K562 (cell line): Measurements from ENCODE around the gene SLC17A2. TPM values are rescaled to one million over a fixed set of nuclear protein-coding genes. Genes with fewer than 3 reads are reported as not detected.

Experiments used
- BHLHE40 ChIP-seq: IDR thresholded peaks from 2 replicates; pipeline ENCODE4 v1.6.1; 2011; ENCODE audit warnings: low read length, improper control_type of control experiment
- DDX20 ChIP-seq: fragments of 450-650 bp; IDR thresholded peaks from 2 replicates; pipeline ENCODE4 v1.6.1; 2016; ENCODE audit warnings: missing genetic modification characterization, low read depth, mild to moderate bottlenecking, missing compliant biosample characterization, moderate library complexity
- HDAC1 ChIP-seq, 2 experiments: fragments of 450-650 bp; IDR thresholded peaks; 2 replicates each; pipeline ENCODE4 v1.6.1; 2016 to 2017; ENCODE audit warnings: inconsistent platforms in 1 of 2, mild to moderate bottlenecking in 1 of 2, moderate library complexity in 1 of 2
- KAT7 ChIP-seq: sonication (generic); formaldehyde crosslinking; IDR thresholded peaks from 2 replicates; pipeline ENCODE4 v1.8.0; 2022; ENCODE audit warnings: missing genetic modification reagents, mild to moderate bottlenecking, borderline replicate concordance
- MAFF ChIP-seq: IDR thresholded peaks from 2 replicates; pipeline ENCODE4 v1.6.1; 2012; ENCODE audit warnings: low read length, improper control_type of control experiment
- MAFK ChIP-seq: IDR thresholded peaks from 2 replicates; pipeline ENCODE4 v1.6.1; 2011; ENCODE audit warnings: low read length, improper control_type of control experiment
- RB1 ChIP-seq: fragments of 450-650 bp; IDR thresholded peaks from 2 replicates; pipeline ENCODE4 v1.6.1; 2017; ENCODE audit warnings: low read depth, mild to moderate bottlenecking
- TEAD2 ChIP-seq: fragments of 450-650 bp; IDR thresholded peaks from 2 replicates; pipeline ENCODE4 v1.6.1; 2016; ENCODE audit warnings: missing genetic modification characterization, control low read depth, missing compliant biosample characterization
- TFAP4 ChIP-seq: sonication (generic); formaldehyde crosslinking; IDR thresholded peaks from 2 replicates; pipeline ENCODE4 v1.8.0; 2022; ENCODE audit warnings: missing genetic modification reagents, mild to moderate bottlenecking, moderate library complexity, borderline replicate concordance
- WHSC1 ChIP-seq: IDR thresholded peaks from one replicate; pipeline ENCODE4 v1.6.1; 2012; ENCODE audit warnings: low read length, control low read depth, inconsistent platforms
- ZNF395 ChIP-seq: fragments of 200-800 bp; sonication (Bioruptor generic); IDR thresholded peaks from 2 replicates; pipeline ENCODE4 v1.6.1; 2017; ENCODE audit warnings: missing genetic modification characterization, missing compliant biosample characterization
- polyA plus RNA-seq, 8 experiments: library from polyadenylated mRNA; depleted of rRNA in 4 of 8; stranded (reverse) in 5 of 8; unstranded in 3 of 8; fragments of >200 nt; fragmentation: Nextera tagmentation in 2 of 8; fragmentation: Illumina TruSeq in 1 of 8; extraction: Ambion mirVana in 2 of 8; extraction: Trizol in 1 of 8; gene quantifications; 2 replicates each; pipeline versions ENCODE4 v1.2.1 to v1.2.3, GENCODE V29; 2011 to 2014; ENCODE audit warnings: inconsistent platforms in 1 of 8, missing spikeins in 1 of 8
- total RNA-seq, 7 experiments: library from RNA; depleted of rRNA in 6 of 7; stranded (reverse); fragments of >200 nt in 6 of 7; fragmentation: Illumina TruSeq in 2 of 7; extraction: Trizol in 2 of 7; gene quantifications; 2 replicates each; pipeline versions ENCODE4 v1.2.1 to v1.2.3, GENCODE V29; 2011 to 2021; ENCODE audit warnings: low replicate concordance in 1 of 7

SLC17A2 gene
- total and polyA plus RNA-seq, 9 of the 15 experiments (the other 6 are each of a cell fraction or from before 2014, with no cell fraction given), result not detected

- TF ChIP-seq MAFK (peak; percentile 84), BHLHE40 (no peak), TEAD2 (tag) (no peak), RB1 (no peak), MAFF (peak; percentile 86), TFAP4 (CRISPR knock-in tag) (no peak), ZNF395 (CRISPR knock-in tag) (no peak), HDAC1 (IDR thresholded peaks at IDR 0.05) (no peak), DDX20 (tag) (no peak), KAT7 (CRISPR knock-in tag) (no peak), WHSC1 (no peak)
Observed at GRCh38 chr6:25895771-25896170, 34.7 kb downstream of the SLC17A2 start (continued).
